ENCODE measurements around the gene FBXO24. TPM values are rescaled to one million over a fixed set of nuclear protein-coding genes. Genes with fewer than 3 reads are reported as not detected.

FBXO24 gene
- polyA plus RNA-seq, 3 donors, result 0.16 to 0.52 (median 0.45) TPM

GRCh38 chr7:100584054-100584682 lies 2.0 kb upstream of the FBXO24 start:
- no peak overlapping the region for H3K27ac ChIP-seq (ENCODE audit: low read depth, low read length)
- 19 to 33% (median 29%) methylated on average over 14 to 15 of the region's 15 CpGs for WGBS, 3 donors

DNA sequence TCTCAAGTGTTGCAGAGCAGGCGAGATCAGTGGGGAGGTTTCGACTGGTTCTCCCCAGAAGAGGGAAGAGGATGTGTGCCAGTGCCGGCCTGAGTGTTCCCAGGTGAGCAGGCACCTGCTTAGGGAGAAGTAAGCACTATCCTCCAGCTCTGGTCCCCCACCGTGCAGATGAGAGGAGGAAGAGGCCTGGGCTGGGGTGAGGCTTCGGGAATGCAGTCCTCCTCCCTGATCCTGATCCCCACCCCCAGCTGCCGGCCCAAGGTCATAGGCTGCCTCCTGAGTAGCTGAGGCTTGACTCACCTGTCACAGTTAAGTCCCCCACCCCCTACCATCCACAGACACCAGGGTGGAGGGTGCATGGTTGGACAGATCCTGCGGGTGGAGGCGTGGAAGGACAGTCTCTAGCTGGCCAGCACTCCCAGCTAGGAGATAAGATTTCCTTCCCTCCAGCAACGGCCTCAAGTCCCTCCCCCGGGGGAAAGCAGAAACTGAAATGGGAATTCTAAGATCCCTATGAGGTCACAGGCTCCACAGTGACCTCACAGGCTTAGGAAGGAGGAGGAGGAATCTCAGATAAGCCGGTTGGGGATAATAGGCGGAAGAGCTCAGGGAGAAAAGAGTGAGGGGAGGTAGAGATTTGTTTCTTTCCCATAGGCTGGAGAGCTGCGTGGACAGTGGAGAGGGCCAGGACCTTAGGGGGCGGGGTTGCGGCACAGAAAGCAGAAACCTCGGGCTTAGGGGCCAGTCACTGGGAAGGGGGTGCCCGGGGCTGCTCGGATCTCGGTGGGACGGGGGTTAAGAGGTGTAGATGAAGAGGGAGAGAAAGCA lies 1.2 kb upstream of the FBXO24 start:
- no peak overlapping the region for H3K27ac ChIP-seq (ENCODE audit: low read depth, low read length)
- 1 to 9% (median 6%) methylated on average over 20 of the region's 20 CpGs for WGBS, 3 donors

- 0 to 1% (median 0%) methylated on average over 58 to 60 of the region's 61 CpGs for WGBS, 3 donors
- H3K27ac ChIP-seq (ENCODE audit: low read depth, low read length), result no peak within 1 kb of the TSS
Observed at GRCh38 chr7:100585511-100586265, 440 bp upstream of the FBXO24 start, which contains the start of gene LRCH4. TSS of gene LRCH4 (minus strand) at chr7:100586129. CDS start at chr7:100586100, 29 bp downstream.

DNA sequence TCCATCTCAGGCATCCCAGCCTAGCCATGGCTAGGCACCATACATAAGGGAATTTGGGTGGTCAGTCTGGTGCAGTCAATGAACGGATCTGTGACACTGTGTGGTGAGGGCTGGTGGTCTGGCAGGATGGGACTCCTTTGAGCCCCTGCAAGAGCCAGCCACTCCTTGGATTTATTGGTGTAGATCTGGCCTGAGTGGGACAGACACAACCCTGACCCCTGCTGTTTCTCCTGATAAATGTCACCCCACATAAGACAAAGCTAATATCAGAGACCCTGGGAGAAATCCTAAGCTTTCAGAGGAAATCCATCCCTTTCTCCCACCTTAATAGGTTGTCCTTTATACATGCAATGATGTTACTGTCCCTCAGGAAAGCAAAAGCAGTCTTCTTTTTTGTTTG lies 2.3 kb downstream of the FBXO24 start:
- H3K27ac ChIP-seq (ENCODE audit: low read depth, low read length), result no peak overlapping the region
- 63 to 73% (median 65%) methylated on average over 1 of the region's 1 CpG for WGBS, 3 donors

DNA sequence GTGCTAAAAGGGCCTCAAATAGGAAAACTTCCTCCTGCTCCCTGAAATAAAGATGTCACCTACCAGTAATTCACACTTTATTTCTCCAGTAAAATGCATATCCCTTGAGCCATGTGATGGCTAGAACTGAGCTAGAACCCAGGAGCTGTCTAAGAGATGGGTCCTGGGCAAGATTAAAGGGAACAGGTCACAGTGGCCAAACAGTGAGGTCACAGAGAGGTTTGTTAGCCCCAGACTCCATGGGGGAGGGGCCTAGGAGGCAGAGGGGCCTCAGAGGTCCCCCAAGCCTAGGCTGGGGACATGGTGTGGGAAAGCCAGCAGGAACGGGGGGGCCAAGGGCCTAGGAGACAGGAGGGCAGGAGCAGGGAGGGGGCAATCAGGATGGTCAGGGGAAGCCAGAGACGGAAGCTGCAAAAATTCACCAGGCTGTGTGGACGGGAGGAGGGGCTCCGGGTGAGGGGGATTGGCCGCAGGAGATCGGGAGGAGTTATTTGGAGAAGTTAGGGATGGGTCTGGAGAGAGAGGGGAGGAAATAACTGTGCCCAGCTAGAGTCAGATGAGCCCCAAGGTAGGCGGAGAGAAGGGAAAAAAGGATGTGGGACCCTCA lies 3.3 kb downstream of the FBXO24 start:
- no peak overlapping the region for H3K27ac ChIP-seq (ENCODE audit: low read depth, low read length)
- 36 to 42% (median 37%) methylated on average over 7 of the region's 7 CpGs for WGBS, 3 donors

- 24 to 55% (median 31%) methylated on average over 20 of the region's 20 CpGs for WGBS, 3 donors
- H3K27ac ChIP-seq (ENCODE audit: low read depth, low read length), result no peak overlapping the region
Observed at GRCh38 chr7:100590077-100590737, 4.1 kb downstream of the FBXO24 start.

- WGBS, 3 donors, result 89 to 94% (median 91%) methylated on average over 17 of the region's 17 CpGs
- H3K27ac ChIP-seq (ENCODE audit: low read depth, low read length), result no peak overlapping the region
Observed at GRCh38 chr7:100591596-100591995, 5.5 kb downstream of the FBXO24 start.

- 95 to 98% (median 96%) methylated on average over 7 of the region's 7 CpGs for WGBS, 3 donors
- no peak overlapping the region for H3K27ac ChIP-seq (ENCODE audit: low read depth, low read length)
Observed at GRCh38 chr7:100595188-100595587, 9.1 kb downstream of the FBXO24 start.

GRCh38 chr7:100598425-100598824 lies 12.3 kb downstream of the FBXO24 start:
- no peak overlapping the region for H3K27ac ChIP-seq (ENCODE audit: low read depth, low read length)
- 83 to 85% (median 85%) methylated on average over 4 of the region's 4 CpGs for WGBS, 3 donors

- 62 to 74% (median 69%) methylated on average over 17 to 18 of the region's 18 CpGs for WGBS, 3 donors
- no peak overlapping the region for H3K27ac ChIP-seq (ENCODE audit: low read depth, low read length)
Observed at GRCh38 chr7:100599911-100600729, 14.0 kb downstream of the FBXO24 start.

DNA sequence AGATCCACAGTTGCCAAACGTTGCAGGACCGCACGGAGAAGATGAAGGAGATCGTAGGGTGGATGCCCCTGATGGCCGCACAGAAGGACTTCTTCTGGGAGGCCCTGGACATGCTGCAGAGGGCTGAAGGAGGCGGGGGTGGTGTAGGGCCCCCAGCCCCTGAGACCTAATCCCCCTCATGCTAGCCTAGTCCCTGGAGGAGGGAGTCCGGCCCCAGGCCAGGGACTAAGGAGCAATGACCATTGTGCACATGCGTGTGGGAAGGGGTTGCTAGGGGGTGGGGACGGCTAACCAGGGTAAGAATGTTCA lies 14.6 kb downstream of the FBXO24 start:
- WGBS, 3 donors, result 76 to 83% (median 80%) methylated on average over 9 of the region's 9 CpGs

GRCh38 chr7:100602889-100603725 lies 17.0 kb downstream of the FBXO24 start:
- H3K27ac ChIP-seq (ENCODE audit: low read depth, low read length), result no peak overlapping the region
- WGBS, 3 donors, result 45 to 53% (median 50%) methylated on average over 19 to 21 of the region's 21 CpGs

More for the DNA sequence above, 14.6 kb downstream of the FBXO24 start:
- H3K27ac ChIP-seq (ENCODE audit: low read depth, low read length), result no peak overlapping the region

GRCh38 chr7:100603726-100604027 lies 17.5 kb downstream of the FBXO24 start:
- peak overlapping the region; percentile 11 for H3K27ac ChIP-seq (ENCODE audit: low read depth, low read length)
- 14 to 20% (median 16%) methylated on average over 10 of the region's 10 CpGs for WGBS, 3 donors

GRCh38 chr7:100604028-100604975 lies 18.2 kb downstream of the FBXO24 start:
- H3K27ac ChIP-seq (ENCODE audit: low read depth, low read length), result peak overlapping the region; percentile 11
- WGBS, 3 donors, result 1% methylated on average over 54 to 70 of the region's 70 CpGs

GRCh38 chr7:100604976-100605911 lies 19.1 kb downstream of the FBXO24 start:
- H3K27ac ChIP-seq (ENCODE audit: low read depth, low read length), result no peak overlapping the region
- 13 to 29% (median 19%) methylated on average over 67 to 68 of the region's 68 CpGs for WGBS, 3 donors
